IPS-NIHi7 (cell line): ENCODE data around the gene MS4A6E.
"Not testable (repeated sequence)": the region's sequence is repeated elsewhere in the genome, so short reads cannot be mapped to it uniquely, and the experiment has no call there.

ENCODE experiments used
- DNase-seq: peaks from one replicate; pipeline ENCODE4 v3.0.0; 2012; ENCODE audit warnings: mixed read lengths; ENCODE audit errors: extremely low spot score

MS4A6E gene, protein sequence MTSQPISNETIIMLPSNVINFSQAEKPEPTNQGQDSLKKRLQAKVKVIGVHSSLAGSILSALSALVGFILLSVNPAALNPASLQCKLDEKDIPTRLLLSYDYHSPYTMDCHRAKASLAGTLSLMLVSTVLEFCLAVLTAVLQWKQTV

DNA sequence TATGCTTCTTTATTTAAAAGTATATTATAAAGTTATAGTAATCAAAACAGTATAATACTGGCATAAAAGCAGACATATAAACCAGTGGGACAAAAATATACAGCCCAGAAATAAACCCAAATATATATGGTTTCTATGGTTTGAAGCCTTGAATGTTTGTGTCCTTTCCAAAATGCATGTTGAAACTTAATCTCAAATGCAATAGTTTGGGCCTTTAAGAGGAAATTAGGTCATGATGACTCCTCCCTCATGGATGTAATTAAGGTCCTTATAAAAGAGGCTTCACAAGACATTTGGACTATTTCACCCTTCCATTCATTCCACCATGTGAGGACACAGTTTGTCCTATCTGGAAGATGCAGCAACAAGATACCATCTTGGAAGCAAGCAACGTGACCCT lies at the start of gene MS4A6E:
MS4A6E (plus strand) TSS at position 301 of the 400 bp plus-strand sequence. CDS start 7,641 bp downstream, outside the sequence.
- DNase-seq: no peak

DNA sequence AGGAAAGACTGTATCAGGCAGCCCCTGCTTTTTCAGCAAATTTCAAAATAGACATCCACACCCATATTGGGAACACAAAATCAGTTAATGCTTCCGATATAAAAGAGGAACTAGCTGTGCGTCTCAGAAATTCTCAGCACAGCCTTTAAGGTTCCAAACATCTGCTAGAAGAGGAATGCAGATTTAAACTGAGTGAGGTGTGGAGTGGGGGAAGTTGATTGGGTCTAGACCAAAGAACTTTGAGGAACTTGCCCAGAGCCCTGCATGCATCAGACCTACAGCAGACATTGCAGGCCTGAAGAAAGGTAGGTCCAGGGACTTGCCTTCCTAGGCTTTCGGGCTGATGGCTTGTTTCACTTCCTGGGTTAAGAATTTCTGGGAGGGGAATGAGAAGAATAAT lies 46.6 kb upstream of the MS4A6E start, which contains the start of gene MS4A4A:
MS4A4A (plus strand) TSS at position 255 of the 400 bp plus-strand sequence; CDS start at position 265, 10 bp downstream.
- no peak for DNase-seq

DNA sequence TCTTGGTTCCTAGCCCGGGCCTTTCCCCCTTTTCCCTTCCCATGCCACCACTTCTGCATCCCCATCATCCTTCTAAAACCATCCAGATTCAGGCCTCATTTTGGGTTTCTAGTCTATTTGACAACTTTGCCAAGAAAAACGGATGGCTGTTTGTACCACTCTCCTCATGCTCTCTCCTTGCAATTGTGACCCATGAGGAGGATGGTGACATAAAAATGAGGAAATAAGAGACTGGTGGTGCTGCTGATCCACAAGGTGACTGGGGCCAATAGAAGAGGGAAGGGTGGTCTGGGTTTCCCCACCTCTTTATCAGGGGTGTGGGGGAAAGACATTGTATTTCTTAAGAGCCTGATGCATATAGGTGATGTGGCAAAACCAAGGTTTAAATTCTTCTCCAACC lies 45.6 kb upstream of the MS4A6E start:
- no peak for DNase-seq

DNA sequence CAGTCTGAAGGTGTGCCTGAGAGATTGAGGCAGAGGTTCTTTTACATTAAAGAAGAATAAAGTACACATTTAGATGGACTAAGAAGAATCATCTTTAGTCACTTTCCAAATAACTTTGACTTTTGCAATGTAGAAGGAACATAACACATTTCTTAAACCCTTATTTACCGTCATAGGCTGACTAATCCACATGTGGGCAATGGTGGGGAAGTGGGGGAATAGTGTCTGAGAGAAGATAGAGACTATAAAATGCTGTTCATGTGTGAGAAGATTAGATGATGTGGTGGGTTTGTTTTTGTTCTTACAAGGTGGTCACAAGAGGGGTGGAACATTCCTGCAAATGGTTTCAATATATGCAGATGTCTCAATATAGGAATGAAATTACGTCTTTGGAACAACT lies 44.8 kb upstream of the MS4A6E start:
- no peak for DNase-seq

DNA sequence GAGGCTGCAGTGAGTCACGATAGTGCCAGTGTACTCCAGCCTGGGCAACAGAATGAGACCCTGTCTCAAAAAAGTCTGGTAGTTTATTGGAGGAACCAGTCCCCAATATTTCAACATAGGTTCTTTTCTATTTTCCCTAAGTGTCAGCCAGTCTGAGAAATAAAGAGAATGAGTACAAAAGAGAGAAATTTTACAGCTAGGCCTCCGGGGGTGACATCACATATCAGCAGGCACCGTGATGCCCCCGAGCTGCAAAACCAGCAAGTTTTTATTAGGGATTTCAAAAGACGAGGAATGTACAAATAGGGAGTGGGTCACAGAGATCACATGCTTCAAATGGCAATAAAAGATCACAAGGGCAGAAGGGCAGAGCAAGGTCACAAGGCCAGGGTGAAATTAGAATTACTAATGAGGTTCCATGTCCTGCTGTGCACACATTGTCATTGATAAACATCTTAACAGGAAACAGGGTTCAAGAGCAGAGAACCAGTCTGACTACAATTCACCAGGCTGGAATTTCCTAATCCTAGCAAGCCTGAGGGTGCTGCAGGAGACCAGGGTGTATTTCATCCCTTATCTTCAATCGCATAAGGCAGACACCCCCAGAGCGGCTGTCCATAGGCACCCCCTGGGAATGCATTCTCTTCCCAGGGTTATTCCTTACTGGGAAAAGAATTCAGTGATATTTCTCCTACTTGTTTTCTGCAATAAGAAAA lies 41.5 kb upstream of the MS4A6E start:
- DNase-seq: not testable (repeated sequence)

DNA sequence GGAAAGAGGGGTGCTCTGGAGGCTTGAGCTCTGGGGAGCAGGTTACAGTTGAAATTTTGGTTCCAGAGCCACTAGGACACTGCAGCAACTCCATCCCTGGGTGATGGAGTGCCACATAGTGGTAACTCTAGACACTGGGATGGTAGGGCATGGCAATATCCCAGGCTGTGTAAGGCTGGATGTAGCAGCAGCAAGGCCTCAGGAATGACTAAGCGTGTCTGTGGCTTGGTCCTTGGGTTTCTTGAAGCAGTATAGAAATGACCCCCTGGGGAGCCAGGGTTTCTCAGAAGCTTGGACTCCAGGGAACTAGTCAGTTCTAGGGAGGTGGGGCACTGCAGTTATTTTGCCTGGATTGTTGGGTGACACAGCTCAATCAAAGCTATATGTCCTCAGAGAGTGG lies 38.5 kb upstream of the MS4A6E start:
- no peak for DNase-seq

DNA sequence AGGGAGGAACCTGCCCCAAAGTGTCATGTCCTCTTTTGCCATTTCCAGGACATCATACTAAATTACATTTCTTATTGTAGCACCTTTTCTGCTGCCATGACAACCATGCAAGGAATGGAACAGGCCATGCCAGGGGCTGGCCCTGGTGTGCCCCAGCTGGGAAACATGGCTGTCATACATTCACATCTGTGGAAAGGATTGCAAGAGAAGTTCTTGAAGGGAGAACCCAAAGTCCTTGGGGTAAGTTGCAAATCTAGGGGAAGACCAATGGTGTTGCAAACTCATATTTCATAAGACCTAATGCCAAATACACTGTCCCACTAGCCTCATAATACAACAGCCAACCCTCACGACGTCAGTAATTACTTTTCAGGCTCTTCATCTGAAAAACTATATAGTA lies 34.9 kb upstream of the MS4A6E start:
- no peak for DNase-seq

DNA sequence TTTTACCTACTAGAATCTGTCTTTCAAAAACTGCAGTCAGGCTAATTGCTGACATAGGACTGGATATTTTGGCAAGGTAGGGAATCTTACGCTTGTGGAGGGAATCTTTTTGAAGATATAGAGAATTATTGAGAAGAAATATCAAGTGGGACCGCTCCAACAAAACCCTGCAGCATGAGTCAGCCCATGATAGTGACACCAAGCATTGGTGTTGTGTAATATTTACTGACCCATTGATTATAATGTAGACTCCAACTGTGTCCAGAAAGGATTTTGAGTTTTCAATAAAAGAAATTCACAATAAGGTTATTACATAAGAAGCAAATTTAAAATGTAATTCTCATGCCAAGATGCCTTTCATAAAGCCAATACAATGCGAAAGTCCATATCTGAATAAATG lies 25.9 kb upstream of the MS4A6E start:
- no peak for DNase-seq

DNA sequence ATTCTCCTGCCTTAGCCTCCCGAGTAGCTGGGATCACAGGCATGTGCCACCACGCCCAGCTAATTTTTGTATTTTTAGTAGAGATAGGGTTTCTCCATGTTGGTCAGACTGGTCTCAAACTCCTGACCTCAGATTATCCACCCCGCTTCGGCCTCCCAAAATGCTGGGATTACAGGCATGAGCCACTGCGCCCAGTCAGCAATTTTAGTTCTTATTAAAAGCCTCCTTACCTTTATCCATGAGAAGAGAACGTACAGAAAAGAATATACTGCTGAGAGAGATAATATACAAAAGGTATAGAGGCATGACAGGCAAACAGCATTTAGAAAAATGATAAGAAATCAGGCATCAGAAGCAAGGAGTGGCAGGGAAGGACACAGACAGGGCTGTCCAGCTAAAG lies 25.2 kb upstream of the MS4A6E start:
- DNase-seq: not testable (repeated sequence)

DNA sequence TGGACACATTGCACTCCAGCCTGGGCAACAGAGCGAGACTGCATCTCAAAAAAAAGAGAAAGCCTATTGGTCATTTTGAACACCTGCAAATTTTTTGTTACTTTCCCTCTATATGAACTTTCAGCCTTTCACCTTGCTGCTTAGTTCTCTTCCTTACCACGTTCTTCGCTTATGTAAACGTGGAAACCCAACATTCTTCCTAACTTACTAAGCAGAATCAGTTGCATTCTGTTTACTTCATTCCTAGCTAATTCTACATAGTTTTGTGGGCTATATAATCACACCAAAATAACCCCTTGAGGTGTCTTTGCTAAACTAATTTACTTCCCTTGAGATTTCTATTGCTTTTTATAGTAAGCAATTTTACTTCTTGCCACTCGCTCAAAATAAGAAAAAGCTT lies 23.4 kb upstream of the MS4A6E start:
- no peak for DNase-seq

DNA sequence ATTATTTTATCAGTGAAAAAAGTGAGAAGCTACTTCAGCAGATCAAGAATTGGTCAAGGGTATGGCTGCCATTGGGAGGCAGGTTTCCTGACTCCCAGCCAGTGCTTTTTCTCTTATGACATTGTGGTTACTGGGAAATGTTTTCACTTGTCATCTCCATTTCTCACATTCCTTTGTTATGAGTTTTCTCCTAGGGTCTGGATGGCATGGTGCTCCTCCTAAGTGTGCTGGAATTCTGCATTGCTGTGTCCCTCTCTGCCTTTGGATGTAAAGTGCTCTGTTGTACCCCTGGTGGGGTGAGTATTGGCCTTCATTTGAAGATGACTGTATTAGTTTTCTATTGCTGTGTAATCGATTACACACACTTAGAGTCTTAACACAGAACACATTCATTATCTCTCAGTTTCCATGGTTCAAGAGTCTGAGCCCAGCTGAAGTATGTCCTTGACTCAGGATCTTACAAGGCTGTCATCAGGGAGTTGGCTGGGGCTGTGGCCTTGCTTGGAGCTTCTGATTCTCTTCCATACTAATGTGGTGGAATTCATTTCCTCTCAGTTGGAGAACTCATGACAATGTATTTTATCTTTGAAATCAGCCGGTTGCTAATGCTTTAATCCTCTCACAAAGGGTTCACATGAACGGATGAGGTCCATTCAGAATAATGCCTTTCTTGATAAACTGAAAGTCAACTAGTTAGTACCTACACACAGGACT lies 21.0 kb upstream of the MS4A6E start:
- no peak for DNase-seq

DNA sequence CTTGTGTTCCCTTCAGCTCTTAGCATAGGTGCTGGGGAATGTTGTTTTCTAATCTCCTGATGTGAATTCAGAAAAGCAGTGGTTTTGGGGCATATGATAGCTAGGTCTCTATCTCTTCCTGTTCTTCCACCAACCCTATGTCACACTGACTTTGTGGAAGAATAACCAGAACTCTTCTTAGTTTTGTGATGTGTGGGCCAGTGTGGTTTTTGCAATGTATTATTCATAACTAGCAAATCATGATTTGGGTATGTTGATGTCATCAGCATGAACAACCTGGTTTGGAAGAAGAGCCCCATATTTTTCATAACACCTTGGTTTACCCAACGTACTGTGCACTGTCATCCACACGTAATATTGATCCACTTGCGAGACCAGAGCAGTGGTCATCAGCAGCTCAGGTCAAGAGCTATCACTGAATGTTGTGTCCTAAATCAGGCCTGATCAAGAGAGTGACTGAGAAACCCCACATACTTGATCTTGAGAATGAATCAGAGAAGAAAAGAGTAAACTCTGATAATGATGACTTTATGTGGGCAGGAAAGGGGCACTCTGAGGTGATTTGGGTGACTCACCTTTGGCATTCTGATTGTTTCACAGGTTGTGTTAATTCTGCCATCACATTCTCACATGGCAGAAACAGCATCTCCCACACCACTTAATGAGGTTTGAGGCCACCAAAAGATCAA lies 19.4 kb upstream of the MS4A6E start:
- DNase-seq: no peak

DNA sequence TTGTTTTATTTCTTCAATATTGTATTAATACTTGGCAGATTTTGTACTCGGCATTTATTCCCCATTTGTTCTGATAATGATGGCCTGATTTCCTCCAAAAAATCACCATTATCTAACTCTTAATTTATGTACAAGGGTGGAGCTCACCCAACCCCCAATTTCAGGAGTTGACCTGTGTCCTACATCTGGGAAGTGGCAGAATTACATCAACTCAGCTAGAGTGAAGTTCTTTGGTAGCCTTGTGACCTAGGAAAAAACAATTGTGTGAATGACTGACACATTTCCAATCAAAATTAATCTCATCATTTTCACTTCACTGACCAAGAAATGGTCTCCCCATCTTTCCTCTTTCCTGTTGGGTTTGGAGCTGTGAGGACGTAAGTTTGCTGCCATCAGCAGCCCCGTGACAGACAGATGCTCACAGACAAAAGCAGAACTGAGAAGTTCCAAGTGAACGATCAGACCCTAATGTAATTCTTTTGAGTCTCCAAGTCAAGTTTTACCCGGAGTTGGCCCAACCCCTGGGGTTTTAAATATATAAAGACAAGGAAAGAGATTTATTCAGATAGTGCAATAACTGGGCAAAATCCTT lies 16.6 kb upstream of the MS4A6E start:
- DNase-seq: no peak

DNA sequence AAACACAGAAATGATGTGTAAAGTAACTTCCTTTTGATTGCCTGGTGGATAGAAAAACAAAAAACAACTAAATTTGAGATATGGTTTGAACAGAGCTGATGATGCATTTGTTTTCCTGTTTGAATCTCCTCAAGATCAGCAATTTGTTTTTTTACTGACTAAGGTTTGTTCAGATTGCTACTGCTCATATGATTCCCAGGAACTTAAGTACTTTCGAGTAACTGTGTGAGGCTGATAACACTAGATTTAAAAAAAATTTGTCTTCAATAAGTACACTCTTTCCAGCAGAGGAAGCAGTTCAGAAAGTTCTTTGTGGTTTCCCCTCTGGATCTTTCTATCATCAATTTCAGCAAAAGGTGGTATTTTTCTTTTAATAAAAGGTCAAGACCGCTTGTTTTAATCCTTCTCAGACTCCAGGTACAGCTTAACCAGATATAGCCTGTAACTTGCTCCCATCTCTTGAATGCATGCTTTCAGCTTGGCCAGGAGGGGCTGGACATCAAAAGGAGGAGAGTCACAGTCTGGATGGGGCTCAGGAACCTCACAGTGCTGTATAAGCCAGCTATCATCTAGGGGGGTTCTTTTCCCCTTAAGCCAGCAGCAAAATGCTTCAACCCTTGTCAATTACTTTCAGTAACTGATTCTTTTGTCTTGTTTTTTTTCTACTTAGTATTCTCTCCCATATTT lies 12.3 kb upstream of the MS4A6E start:
- no peak for DNase-seq

DNA sequence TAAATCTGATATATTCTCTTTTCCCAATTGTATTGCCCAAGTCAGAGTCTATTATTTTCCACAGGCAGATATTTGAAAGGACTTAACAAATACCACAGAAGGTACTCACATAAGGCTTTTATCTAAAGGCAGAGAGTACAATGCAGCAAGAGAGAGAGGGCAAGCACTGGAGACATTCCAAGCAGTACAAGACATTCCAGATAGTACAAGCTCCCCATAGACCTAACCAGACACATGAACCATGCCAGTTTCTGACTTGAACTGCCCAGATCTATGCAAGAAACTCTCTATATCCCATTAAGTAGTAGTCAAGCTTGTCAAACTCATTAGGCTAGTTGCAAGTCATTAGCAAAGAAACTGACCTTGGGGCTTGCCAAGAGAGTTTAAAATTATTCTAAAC lies 11.2 kb upstream of the MS4A6E start:
- no peak for DNase-seq

DNA sequence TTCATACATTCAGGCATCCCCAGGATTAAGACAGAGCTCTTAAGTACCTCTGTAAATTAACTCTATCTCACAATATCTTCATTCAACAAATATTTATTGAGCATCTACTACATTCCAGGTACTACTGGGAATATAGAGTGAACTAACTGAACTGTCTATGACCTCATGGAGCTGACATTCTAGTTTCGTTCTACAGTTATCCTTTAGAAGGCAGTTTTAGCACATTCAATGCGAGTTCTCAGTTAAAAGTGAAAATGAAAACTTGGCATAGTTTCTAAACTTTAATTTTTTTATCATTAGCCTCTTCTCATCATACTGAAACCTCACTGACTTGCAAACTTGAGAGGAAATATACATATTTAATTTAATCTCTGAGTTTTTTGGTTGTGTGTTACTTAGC lies 10.7 kb upstream of the MS4A6E start:
- no peak for DNase-seq

DNA sequence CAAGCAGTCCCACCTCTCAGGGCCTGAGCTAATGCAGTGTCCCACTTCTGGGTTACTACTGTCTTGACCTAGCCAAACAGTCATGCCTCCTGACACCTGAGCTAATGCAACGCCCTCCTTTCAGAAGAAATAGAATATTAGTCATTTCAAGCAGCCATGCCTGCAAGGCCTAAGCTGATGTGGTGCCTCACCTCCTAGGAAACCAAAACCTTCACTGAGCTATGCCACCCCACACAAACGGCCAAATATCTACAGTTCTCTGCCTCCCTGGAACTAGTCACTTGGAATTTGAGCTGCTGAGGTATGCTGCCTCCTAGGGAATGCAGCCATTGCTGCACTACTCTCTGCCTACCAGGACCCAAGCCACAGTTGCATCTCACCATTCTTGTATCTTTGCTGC lies 8.3 kb upstream of the MS4A6E start:
- no peak for DNase-seq

DNA sequence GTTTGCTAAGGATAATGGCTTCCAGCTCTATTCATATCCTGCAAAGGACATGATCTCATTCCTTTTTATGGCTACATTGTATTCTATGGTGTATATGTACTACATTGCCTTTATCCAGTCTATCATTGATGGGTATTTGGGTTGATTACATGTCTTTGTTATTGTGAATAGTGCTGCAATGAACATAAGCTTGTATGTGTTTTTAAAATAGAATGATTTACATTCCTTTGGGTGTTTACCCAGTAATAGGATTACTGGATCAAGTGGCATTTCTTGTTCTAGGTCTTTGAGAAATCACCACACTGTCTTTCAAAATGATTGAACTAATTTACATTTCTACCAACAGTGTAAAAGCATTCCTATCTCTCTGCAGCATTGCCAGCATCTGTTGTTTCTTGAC lies 6.0 kb upstream of the MS4A6E start:
- no peak for DNase-seq

DNA sequence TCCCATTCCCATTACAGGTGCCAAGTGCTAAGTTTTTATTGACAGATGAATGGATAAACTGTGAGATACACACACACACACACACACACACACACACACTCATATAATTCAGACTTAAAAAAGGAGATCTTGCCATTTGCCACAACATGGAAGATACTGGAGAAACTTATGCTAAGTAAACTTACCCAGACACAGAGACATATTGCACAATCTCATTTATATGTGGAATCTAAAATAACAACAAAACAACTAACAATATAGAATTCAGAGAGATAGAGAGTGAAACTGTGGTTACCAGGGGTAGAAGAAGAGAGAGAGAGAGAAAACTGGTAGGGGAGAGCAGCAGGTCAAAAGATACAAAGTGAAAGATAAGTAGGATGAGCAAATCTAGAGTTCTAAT lies 1.4 kb downstream of the MS4A6E start:
- no peak for DNase-seq

DNA sequence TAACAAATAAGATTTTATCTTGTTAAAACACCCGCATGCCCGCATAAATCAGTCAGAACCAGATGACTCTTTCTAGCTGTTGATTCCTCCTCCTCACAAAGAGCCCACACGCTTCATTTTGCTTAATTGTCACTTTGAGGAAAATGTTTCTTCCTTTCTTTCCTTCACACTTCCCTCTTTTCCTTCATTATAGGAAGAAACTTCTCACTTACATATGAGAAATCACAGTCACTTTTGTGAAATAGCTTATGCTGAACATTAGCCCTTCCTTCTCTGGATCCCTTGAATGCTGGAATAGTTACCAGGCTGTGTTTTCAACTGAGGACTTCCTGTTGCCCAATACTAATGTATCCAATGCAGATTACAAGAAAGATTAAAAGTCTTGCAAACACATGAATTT lies 5.8 kb downstream of the MS4A6E start:
- no peak for DNase-seq

DNA sequence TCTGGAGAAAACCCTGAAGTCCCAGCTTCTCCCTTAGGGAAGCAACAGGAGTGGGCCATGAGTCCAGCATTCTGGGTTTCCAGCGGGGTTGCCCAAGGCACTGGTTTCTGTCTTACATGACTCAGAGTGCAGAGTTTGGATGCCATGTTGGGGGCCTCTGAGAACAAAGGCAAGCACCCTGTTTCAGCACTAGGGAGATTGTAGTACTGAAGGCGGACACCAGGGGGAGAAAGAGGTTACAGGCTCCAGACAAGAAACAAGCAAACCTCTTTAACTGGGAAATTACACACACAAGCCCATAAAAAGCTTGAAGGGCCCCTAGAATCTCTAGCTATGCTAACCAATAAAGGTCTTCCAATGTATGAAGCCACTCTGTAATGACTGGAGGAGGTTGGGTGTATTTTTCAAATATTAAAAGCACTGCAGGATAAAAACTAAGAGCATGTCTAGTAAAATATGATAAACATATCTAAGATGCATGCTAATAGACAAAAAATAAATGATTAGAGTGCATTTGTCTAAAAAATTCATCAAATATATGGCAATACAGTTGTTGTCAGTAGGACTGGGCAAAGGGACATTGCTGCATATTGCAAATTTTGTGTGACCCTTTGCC lies 7.1 kb downstream of the MS4A6E start:
- DNase-seq: peak; percentile 81
